Sciatic nerve (tissue), 2 donors: ENCODE data around the gene USP36. TPM values are rescaled to one million over a fixed set of nuclear protein-coding genes. Genes with fewer than 3 reads are reported as not detected.
"Not testable (repeated sequence)": the region's sequence is repeated elsewhere in the genome, so short reads cannot be mapped to it uniquely, and the experiment has no call there.

Experiments used
- ATAC-seq: fragments of 200-7000 bp; cut with Tn5 transposase; one replicate; pipeline ENCODE4 v1.9.1; 2020; ENCODE audit warnings: mild to moderate bottlenecking, moderate library complexity
- DNase-seq: peaks from one replicate; pipeline ENCODE4 v3.0.0-alpha.2; 2020; ENCODE audit warnings: low spot score
- intact Hi-C: fragments of 100-400 bp; cut with DNase I; formaldehyde crosslinking; loops from one replicate; pipeline ENCODE4 v1.14.2; 2022
- total RNA-seq: library from RNA; stranded (reverse); fragmentation: NEBNext Ultra II Directional; extraction: Animal tissue kit (Norgen Biotek cat#: 25700); gene quantifications from one replicate; pipeline ENCODE4 v1.2.1, GENCODE V29; 2021
- donor health status: DM: no; HTN: no; CAD: no.
- donor health status: DM: no; HTN: no; CAD: no.

The USP36 gene
- total RNA-seq, 1 donor from 2014 or later = 109 TPM

- intact Hi-C loops = no loop called here
Measured at GRCh38 chr17:78785011-78785662, 55.5 kb downstream of the USP36 start.

GRCh38 chr17:78784352-78784751 lies 56.3 kb downstream of the USP36 start:
- DNase-seq (no peak), ATAC-seq (no peak)
- intact Hi-C loops = no loop called here

More at GRCh38 chr17:78785011-78785662, 55.5 kb downstream of the USP36 start:
- no peak for ATAC-seq
- DNase-seq = no peak

GRCh38 chr17:78783711-78784324 lies 56.8 kb downstream of the USP36 start:
- DNase-seq = no peak
- no peak for ATAC-seq
- intact Hi-C loops = no loop called here

GRCh38 chr17:78781893-78782304 lies 58.7 kb downstream of the USP36 start, which contains the start of gene CYTH1:
CYTH1 (minus strand) TSS chr17:78782273; CDS start chr17:78782223, 50 bp downstream.
- ATAC-seq (no peak), DNase-seq (no peak)
- intact Hi-C loops = no loop called here

- no peak for DNase-seq
- peak; percentile 2 for ATAC-seq
- intact Hi-C loops = no loop called here
Measured at GRCh38 chr17:78781104-78781892, 59.3 kb downstream of the USP36 start.

GRCh38 chr17:78780335-78780734 lies 60.3 kb downstream of the USP36 start:
- intact Hi-C loops = no loop called here
- no peak for ATAC-seq
- no peak for DNase-seq

GRCh38 chr17:78779850-78780249 lies 60.8 kb downstream of the USP36 start:
- ATAC-seq (no peak), DNase-seq (no peak)
- intact Hi-C loops = no loop called here

- ATAC-seq, intact Hi-C loops, DNase-seq: not testable (repeated sequence)
Measured at GRCh38 chr17:78779286-78779651, 61.3 kb downstream of the USP36 start.

GRCh38 chr17:78777881-78778280 lies 62.7 kb downstream of the USP36 start:
- ATAC-seq (no peak), DNase-seq (no peak)
- intact Hi-C loops = no loop called here

- DNase-seq (no peak), ATAC-seq (peak; percentile 33)
- intact Hi-C loops = no loop called here
Measured at GRCh38 chr17:78774956-78775571, 65.5 kb downstream of the USP36 start.

- ATAC-seq (no peak), DNase-seq (no peak)
- intact Hi-C loops = no loop called here
Measured at GRCh38 chr17:78774453-78774852, 66.2 kb downstream of the USP36 start.

GRCh38 chr17:78771758-78772382 lies 68.7 kb downstream of the USP36 start:
- DNase-seq = no peak
- ATAC-seq = no peak
- intact Hi-C loops = no loop called here

- intact Hi-C loops = no loop called here
- ATAC-seq = no peak
- no peak for DNase-seq
Measured at GRCh38 chr17:78769196-78769773, 71.3 kb downstream of the USP36 start.

GRCh38 chr17:78767806-78768205 lies 72.8 kb downstream of the USP36 start:
- intact Hi-C loops = no loop called here
- ATAC-seq (no peak), DNase-seq (no peak)

- ATAC-seq = no peak
- intact Hi-C loops = no loop called here
- DNase-seq = no peak
Measured at GRCh38 chr17:78766743-78767294, 73.8 kb downstream of the USP36 start.

- intact Hi-C loops = no loop called here
- no peak for DNase-seq
- no peak for ATAC-seq
Measured at GRCh38 chr17:78766225-78766624, 74.4 kb downstream of the USP36 start.

- ATAC-seq = no peak
Measured at GRCh38 chr17:78765821-78766220, 74.8 kb downstream of the USP36 start.

GRCh38 chr17:78764871-78765270 lies 75.7 kb downstream of the USP36 start:
- DNase-seq (no peak), ATAC-seq (no peak)
- intact Hi-C loops = no loop called here

More at GRCh38 chr17:78765821-78766220, 74.8 kb downstream of the USP36 start:
- intact Hi-C loops = no loop called here
- DNase-seq = no peak

GRCh38 chr17:78763561-78763960 lies 77.1 kb downstream of the USP36 start:
- no peak for DNase-seq
- ATAC-seq = no peak
- intact Hi-C loops = no loop called here
